ENCODE data around the gene UACA. TPM values are rescaled to one million over a fixed set of nuclear protein-coding genes. Genes with fewer than 3 reads are reported as not detected.
A peak's percentile ranks its signal among the peaks of the same experiment; 100 is the strongest.

Gene UACA
- total RNA-seq, 1 experiment from 2014 or later: 59.9 TPM

GRCh38 chr15:70687482-70687881 lies 75.9 kb downstream of the UACA start:
- POLR2A ChIA-PET (ENCODE audit: unreplicated experiment): interaction anchor here (0.7 kb wide), 1 partner anchor 1431 kb away, joined by 3 read pairs; no protein-coding TSS in a partner anchor
- Histone ChIP-seq H3K4me1 (replicated peaks; ENCODE audit: insufficient read depth) (peaks cover 11% of the 10 kb centered on the region), H3K4me2 (no peak overlapping the region), H3K36me3 (ENCODE audit: low read depth) (peaks cover 4% of the 10 kb centered on the region; the same call in 1 of the 2 replicates), H3K9me3 (ENCODE audit: insufficient read depth, low read depth) (0 out of 2 replicates have a peak, but pooled peaks cover 3% of the 10 kb centered on the region), H3K9me2 (ENCODE audit: insufficient read depth) (no peaks in the 10 kb centered on the region), H3F3A (ENCODE audit: insufficient read depth, low read depth) (peaks cover 6% of the 10 kb centered on the region; the same call in 1 of the 2 replicates), H3K79me2 (ENCODE audit: low read depth) (no peaks in the 10 kb centered on the region), H3K27ac (no peak overlapping the region), H2AFZ (no peak overlapping the region), H3K4me3 (no peak overlapping the region), H4K20me1 (ENCODE audit: insufficient read depth) (no peaks in the 10 kb centered on the region), H3K27me3 (ENCODE audit: insufficient read depth, low read depth) (no peaks in the 10 kb centered on the region)
- no peak for DNase-seq
- TF ChIP-seq, protein P1, sequence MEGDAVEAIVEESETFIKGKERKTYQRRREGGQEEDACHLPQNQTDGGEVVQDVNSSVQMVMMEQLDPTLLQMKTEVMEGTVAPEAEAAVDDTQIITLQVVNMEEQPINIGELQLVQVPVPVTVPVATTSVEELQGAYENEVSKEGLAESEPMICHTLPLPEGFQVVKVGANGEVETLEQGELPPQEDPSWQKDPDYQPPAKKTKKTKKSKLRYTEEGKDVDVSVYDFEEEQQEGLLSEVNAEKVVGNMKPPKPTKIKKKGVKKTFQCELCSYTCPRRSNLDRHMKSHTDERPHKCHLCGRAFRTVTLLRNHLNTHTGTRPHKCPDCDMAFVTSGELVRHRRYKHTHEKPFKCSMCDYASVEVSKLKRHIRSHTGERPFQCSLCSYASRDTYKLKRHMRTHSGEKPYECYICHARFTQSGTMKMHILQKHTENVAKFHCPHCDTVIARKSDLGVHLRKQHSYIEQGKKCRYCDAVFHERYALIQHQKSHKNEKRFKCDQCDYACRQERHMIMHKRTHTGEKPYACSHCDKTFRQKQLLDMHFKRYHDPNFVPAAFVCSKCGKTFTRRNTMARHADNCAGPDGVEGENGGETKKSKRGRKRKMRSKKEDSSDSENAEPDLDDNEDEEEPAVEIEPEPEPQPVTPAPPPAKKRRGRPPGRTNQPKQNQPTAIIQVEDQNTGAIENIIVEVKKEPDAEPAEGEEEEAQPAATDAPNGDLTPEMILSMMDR (conservative IDR thresholded peaks at IDR 0.05): no peak
- no peak for TF ChIP-seq EZH2 (IDR thresholded peaks at IDR 0.05; ENCODE audit: low read depth)
- CTCF ChIA-PET: no interaction called here
- no TSS peak for BruUV-seq (replicated peaks)
- intact Hi-C loops (cut with micrococcal nuclease; ENCODE audit: unreplicated experiment): no loop called here

DNA sequence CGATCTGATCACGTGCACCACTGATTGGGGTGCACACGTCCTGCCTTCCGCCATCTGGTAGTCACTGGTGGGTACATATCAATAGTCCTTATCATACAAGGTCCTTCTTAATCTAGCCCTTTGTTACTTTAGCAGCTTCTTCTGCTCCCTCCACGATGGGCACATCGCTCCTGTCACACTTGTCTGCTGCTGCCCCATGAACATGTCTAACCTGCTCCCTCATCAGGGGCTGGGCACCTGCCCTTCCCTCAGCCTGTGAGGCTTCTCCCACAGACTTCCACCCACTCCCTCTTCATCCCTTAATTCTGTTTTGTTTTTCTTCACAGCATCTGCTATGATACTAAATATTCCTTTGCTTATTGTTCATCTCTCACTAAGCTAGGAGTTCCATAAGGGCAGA lies 82.5 kb downstream of the UACA start:
- ChIA-PET CTCF (no interaction called here), POLR2A (ENCODE audit: unreplicated experiment) (no interaction called here)
- H3K4me3 ChIP-seq: no peak overlapping the region
- TF ChIP-seq, protein P1 (conservative IDR thresholded peaks at IDR 0.05): no peak
- no peak for TF ChIP-seq EZH2 (IDR thresholded peaks at IDR 0.05; ENCODE audit: low read depth)
- no peaks in the 10 kb centered on the region for H3K9me3 ChIP-seq (ENCODE audit: insufficient read depth, low read depth)
- no peak overlapping the region for H2AFZ ChIP-seq
- H3K9me2 ChIP-seq (ENCODE audit: insufficient read depth): no peaks in the 10 kb centered on the region
- DNase-seq: no peak
- no peak overlapping the region for H3K27ac ChIP-seq
- no peak overlapping the region for H3K4me2 ChIP-seq
- H3K4me1 ChIP-seq (replicated peaks; ENCODE audit: insufficient read depth): no peaks in the 10 kb centered on the region
- H3F3A ChIP-seq (ENCODE audit: insufficient read depth, low read depth): peaks cover 9% of the 10 kb centered on the region; the same call in 1 of the 2 replicates
- H4K20me1 ChIP-seq (ENCODE audit: insufficient read depth): no peaks in the 10 kb centered on the region
- no peaks in the 10 kb centered on the region for H3K27me3 ChIP-seq (ENCODE audit: insufficient read depth, low read depth)
- H3K79me2 ChIP-seq (ENCODE audit: low read depth): no peaks in the 10 kb centered on the region
- intact Hi-C loops (cut with micrococcal nuclease; ENCODE audit: unreplicated experiment): no loop called here
- no TSS peak for BruUV-seq (replicated peaks)
- H3K36me3 ChIP-seq (ENCODE audit: low read depth): no peaks in the 10 kb centered on the region

- no TSS peak for BruUV-seq (replicated peaks)
- Histone ChIP-seq H3F3A (ENCODE audit: insufficient read depth, low read depth) (peaks cover 9% of the 10 kb centered on the region; the same call in 1 of the 2 replicates), H3K9me3 (ENCODE audit: insufficient read depth, low read depth) (no peaks in the 10 kb centered on the region), H3K27ac (no peak overlapping the region), H2AFZ (no peak overlapping the region), H3K9me2 (ENCODE audit: insufficient read depth) (no peaks in the 10 kb centered on the region), H3K4me1 (replicated peaks; ENCODE audit: insufficient read depth) (no peaks in the 10 kb centered on the region), H3K4me3 (no peak overlapping the region), H4K20me1 (ENCODE audit: insufficient read depth) (no peaks in the 10 kb centered on the region), H3K36me3 (ENCODE audit: low read depth) (no peaks in the 10 kb centered on the region), H3K27me3 (ENCODE audit: insufficient read depth, low read depth) (no peaks in the 10 kb centered on the region), H3K4me2 (no peak overlapping the region), H3K79me2 (ENCODE audit: low read depth) (no peaks in the 10 kb centered on the region)
- POLR2A ChIA-PET (ENCODE audit: unreplicated experiment): interaction anchor here (0.7 kb wide), 2 partner anchors 154 to 224 kb away, joined by 7 to 10 read pairs; no protein-coding TSS in a partner anchor
- DNase-seq: no peak
- TF ChIP-seq, protein P1 (conservative IDR thresholded peaks at IDR 0.05): 0 out of 2 replicates have a peak, but pooled peaks have one; percentile 1
- TF ChIP-seq EZH2 (IDR thresholded peaks at IDR 0.05; ENCODE audit: low read depth): no peak
- intact Hi-C loops (cut with micrococcal nuclease; ENCODE audit: unreplicated experiment): loop anchor here (1.0 to 10.0 kb wide), 5 partner anchors 45 to 765 kb away; no protein-coding TSS in a partner anchor
- CTCF ChIA-PET: interaction anchor here (0.6 to 0.7 kb wide), 3 partner anchors 65 to 229 kb away, joined by 3 to 4 read pairs (median 4); no protein-coding TSS in a partner anchor
Observed at GRCh38 chr15:70679919-70680231, 83.5 kb downstream of the UACA start.

All from PC-9 (cell line).